HG03159 (cell line): ENCODE measurements around the gene DDX56.
"Not testable (repeated sequence)": the region's sequence is repeated elsewhere in the genome, so short reads cannot be mapped to it uniquely, and the experiment has no call there.

Source experiments
- ATAC-seq: cut with Tn5 transposase; IDR thresholded peaks from one replicate; pipeline ENCODE4 v1.9.1; 2021; ENCODE audit warnings: mild to moderate bottlenecking, moderate library complexity; ENCODE audit not compliant: unreplicated experiment

DDX56 gene

GRCh38 chr7:44564606-44565005 lies 9.1 kb downstream of the DDX56 start:
- ATAC-seq, result no peak

DNA sequence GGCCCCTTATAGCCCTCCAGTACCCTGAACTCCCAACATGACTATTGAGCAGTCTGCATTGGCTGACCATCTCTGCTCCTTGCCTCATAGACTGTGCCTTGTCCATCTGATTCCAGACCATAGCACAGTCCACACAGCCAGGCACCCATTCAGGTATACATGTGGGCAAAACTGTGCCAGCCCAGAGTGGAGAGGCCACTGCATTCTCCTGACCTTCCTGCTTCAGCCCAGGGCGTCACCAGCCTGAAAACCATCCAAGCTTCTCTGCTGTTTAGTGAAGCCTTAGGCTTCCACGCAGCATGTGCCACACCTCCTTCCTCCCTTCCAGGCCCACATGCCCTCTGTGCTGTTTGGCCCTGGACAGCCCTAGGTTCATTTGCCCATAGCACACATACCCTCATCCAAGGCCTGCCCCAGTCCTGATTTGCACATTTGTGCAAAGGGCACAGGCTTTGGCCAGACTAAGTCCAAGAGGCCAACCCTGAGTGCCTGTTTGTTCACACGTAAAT lies 10.5 kb downstream of the DDX56 start:
- ATAC-seq, result no peak

- not testable (repeated sequence) for ATAC-seq
Measured at GRCh38 chr7:44562622-44562962, 11.1 kb downstream of the DDX56 start.

DNA sequence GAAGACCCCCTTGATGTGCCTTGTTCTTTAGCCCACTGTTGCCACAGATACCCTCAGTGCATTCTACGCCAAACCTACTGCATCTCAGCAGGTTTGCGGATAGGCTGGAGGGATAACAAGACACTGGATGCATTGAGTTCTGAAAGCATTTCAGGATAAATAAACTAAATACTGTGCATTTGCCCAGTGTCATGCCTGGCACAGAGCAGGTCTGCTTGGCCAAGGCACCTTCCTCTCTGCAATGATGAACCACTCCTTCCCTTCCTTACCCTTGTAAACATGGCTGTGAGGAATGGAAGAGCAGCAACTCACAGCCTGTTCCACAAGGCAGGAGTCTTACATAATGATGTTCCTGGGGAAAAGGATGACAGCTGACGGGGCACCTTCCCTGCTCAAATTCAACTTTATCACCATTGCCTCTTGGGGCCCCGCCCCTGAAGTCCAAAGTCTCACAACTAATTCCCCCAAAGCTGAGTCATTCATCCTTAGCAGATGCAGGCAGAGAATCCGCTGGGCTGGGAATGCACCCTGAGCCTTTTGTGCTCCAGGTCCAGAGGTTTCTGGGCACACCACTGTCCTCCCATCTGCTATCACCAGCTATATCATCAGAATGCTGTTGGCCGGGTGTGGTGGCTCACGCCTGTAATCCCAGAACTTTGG lies 11.6 kb downstream of the DDX56 start:
- no peak for ATAC-seq

GRCh38 chr7:44561481-44561880 lies 12.2 kb downstream of the DDX56 start:
- ATAC-seq, result no peak

- ATAC-seq, result no peak
Measured at GRCh38 chr7:44559485-44559884, 14.2 kb downstream of the DDX56 start.

- no peak for ATAC-seq
Measured at GRCh38 chr7:44557485-44557884, 16.2 kb downstream of the DDX56 start.

DNA sequence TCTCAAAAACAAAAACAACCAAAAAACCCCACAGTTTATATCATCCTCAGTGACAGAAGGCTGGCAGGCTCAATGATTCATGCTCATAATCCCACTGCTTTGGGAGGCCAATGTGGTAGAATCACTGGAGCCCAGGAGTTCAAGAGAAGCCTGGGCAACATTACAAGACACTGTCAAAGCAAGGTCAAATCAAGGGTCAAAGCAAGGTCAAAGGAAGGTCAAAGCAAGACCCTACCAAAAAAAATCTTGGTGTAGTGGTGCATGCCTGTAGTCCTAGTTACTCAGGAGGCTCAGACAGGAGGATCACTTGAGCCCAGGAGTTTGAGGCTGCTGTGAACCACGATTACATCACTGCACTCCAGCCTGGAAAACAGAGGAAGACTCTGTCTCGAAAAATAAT lies 18.4 kb downstream of the DDX56 start:
- no peak for ATAC-seq

DNA sequence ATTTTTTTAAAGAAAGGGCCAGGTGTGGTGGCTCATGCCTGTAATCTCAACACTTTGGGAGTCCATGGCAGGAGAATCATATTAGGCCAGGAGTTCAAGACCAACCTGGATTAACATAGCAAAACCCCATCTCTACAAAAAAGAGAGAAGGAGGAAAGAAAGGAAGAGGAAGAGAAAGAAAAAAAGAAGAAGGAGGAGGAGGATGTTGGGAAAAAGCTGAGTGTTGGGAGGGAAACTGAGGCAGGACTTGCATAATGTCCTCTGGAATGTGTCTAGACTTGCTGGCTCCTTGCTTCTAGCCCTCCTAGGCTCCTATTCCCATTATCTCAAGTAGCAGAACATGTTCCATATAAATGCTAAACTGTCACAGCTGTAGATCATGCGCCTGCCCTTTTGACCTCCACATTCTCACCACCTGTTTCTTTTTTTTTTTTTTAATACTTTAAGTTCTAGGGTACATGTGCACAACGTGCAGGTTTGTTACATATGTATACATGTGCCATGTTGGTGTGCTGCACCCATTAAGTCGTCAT lies 21.2 kb downstream of the DDX56 start:
- not testable (repeated sequence) for ATAC-seq

DNA sequence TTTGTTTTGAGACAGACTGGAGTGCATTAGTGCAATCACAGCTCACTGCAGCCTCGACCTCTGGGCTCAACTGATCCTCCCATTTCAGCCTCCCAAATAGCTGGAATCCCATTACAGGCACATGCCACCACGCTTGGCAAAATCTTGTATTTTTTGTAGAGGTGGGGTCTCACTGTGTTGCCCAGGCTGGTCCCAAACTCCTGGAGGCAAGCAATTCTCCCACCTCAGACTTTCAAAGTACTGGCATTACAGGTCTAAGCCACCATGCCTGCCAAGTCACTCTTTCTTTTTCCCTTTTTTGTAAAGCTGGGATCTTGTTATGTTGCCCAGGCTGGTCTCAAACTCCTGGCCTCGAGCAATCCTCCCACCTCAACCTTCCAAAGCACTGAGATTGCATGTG lies 24.3 kb downstream of the DDX56 start:
- ATAC-seq, result no peak

DNA sequence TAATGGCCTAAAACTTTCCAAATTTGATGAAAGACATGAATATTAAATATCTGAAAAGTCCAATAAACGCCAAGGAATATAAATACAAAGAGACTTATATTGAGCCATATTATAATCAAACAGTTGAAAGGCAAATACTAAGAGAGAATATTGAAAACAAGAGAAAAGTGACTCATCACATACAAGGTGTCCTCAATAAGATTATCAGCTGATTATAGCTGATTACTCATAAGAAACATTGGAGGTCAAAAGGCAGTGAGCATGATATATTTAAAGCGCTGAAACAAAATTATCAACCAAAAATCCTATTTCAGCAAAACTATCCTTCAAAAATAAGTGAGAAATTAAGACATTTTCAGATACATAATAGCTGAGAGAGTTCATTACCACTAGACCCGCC lies 24.8 kb downstream of the DDX56 start:
- no peak for ATAC-seq

GRCh38 chr7:44547536-44548231 lies 26.0 kb downstream of the DDX56 start:
- no peak for ATAC-seq

DNA sequence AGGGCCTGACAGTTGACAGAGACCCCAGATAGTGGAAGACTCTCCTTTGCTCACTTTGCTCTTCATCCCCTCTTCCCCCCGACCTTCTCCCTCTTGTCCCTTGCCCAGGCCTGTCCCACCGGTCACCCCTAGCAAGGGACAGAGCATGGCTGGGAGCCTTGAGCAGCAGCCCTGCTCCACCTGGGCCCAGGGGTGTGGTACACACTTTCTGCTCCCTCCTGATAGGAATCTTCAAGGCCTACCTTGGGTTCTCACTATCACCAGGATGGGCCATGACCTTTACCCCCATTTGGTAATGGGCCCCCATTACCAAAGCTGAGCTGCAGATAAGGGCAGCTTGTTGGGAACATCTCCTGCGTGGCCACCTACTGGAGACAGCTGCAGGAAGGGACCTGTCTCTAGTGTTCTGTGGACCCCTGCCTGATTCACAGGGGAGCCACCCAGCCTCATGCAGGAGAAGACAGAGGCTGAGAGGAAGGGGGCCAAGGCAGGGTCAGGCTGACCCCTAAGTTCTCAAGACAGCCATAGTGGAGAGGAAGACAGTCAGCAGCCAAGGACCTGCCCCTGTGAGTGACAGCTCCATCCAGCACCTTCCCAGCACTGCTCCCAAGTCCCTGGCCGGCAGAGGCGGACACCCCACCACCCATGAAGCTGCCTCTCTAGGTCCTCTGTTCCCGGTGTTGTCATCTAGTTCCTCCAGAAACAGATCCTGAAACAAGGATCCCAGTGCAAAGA lies 31.7 kb downstream of the DDX56 start:
- no peak for ATAC-seq

GRCh38 chr7:44541028-44541869 lies 32.5 kb downstream of the DDX56 start, which contains the start of gene NPC1L1:
TSS of gene NPC1L1 (minus strand) at chr7:44541330. CDS start at chr7:44541259, 71 bp downstream.
- ATAC-seq, result no peak

GRCh38 chr7:44540592-44541027 lies 33.1 kb downstream of the DDX56 start:
- no peak for ATAC-seq

- ATAC-seq, result no peak
Measured at GRCh38 chr7:44539669-44540506, 33.8 kb downstream of the DDX56 start.

- no peak for ATAC-seq
Measured at GRCh38 chr7:44538798-44539668, 34.7 kb downstream of the DDX56 start.

- no peak for ATAC-seq
Measured at GRCh38 chr7:44538093-44538797, 35.5 kb downstream of the DDX56 start.
